NCI-H1436 (cell line): ENCODE data around the gene PRDM16.

Experiments
- DNase-seq: peaks from one replicate; lab custom pipeline; 2025; lab: John Stamatoyannopoulos, UW

Gene PRDM16

GRCh38 chr1:3053986-3054385, 15.0 kb upstream of the PRDM16 start:
- no peak for DNase-seq

DNA sequence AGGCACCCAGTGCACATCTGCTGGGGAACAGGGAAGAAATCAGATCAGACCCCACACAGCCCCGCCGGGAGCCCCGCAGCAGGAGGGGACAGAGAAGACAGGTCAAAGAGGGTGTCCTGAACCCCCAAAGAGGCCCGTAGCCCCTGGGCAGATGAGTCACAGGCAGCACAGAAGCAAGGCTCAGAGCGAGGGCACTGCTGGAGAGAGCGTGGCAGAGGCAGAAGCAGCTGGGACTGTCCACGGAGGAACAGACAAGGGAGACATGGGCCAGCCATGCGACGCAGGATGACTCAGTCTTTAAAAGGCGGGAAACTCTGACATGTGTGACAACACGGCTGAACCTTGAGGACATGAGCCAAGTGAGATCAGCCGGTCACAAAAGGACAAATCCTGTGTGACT, 14.5 kb upstream of the PRDM16 start:
- no peak for DNase-seq

DNA sequence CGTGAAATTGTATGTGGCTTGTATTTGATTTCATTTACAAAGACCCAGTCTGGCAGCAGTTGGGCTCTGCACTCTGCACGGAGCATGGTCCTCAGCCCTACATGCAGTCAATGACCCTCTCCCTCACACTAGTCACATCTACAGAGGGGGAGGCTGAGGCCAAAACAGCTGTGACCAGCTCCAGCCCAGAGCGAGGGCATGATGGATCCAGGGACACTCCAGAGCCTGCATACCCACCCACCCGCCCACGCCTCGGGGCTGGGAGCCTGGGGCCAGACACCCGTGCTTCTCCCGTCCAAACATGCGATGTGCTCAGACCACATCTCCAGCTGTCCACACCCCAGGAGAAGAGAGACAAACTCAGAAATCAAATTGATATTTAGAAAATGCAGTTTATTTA, 14.0 kb upstream of the PRDM16 start:
- DNase-seq = no peak

GRCh38 chr1:3056641-3057040, 12.4 kb upstream of the PRDM16 start:
- DNase-seq = no peak

GRCh38 chr1:3058263-3059030, 10.6 kb upstream of the PRDM16 start:
- DNase-seq = no peak

DNA sequence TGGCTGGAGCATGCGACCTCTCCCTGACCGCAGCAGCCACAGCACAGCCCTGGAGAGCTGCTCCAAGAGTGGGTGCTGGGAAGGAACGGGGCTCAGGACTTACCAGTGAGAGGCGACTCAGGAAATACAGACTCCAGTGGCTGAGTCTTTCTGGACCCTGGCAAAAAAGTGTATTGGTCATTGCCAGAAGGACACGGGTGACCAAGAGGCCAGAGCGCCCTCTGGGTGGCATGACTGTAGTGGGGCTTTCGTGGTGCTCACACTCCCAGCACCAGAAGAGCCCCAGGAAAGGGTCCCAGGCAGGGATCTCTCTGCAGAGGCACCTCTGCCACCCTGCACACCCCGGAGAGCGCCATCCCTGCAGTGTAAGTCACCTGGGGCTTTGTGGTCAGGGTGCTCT, 8.9 kb upstream of the PRDM16 start:
- no peak for DNase-seq

GRCh38 chr1:3060601-3061551, 8.1 kb upstream of the PRDM16 start:
- no peak for DNase-seq

DNA sequence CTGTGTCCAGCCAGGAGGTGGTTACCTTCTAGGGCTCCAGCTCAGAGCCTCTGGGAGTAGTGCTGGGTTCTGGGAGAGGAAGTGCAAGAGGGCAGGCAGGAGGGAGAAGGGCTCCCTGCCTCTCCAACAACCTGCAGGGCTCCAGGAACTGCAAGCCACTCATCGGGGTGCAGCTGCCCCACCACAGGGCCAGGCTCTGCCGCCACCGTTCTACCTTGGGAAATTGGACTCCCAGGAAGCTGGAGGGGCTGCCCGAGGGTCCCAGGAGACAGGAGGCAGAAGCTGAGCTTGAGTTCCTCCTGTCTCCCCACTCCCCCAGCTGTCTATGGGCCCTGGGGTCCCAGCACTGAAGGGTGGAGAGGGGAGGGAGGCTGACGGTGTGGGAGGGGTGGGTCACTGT, 7.4 kb upstream of the PRDM16 start:
- DNase-seq = no peak

DNA sequence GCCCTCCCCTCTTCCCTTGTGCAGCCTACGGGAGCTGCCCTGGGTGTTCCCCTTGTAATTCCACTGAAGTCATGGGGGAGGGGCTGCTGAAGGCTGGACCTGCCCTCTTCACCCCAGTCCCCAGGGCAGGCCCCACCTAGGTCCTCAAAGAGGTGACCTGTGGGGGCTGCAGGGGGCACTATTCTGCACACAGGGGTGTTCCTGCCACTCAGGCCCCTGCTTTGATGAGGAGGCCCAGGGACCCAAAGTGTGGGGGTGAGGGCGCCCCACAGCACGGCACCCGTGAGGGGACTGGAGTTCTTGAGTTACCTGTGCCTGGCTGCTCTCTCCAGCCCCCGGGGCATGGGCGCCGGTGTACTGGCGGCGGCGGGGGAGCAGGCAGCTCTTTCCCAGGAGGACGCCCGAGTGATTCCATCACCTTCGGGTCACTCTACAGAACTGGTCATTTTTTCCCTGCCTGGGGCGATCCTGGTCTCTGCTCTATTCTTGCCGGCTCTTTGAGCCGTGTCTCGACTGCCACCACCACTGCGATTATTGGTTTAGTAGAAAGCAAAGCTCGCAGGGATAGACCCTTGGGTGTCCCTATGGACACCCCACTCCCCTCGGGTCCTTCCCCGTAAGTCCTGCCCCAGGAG, 6.9 kb upstream of the PRDM16 start:
- DNase-seq = no peak

GRCh38 chr1:3062616-3063378, 6.2 kb upstream of the PRDM16 start:
- no peak for DNase-seq

GRCh38 chr1:3063379-3064295, 5.4 kb upstream of the PRDM16 start:
- no peak for DNase-seq

DNA sequence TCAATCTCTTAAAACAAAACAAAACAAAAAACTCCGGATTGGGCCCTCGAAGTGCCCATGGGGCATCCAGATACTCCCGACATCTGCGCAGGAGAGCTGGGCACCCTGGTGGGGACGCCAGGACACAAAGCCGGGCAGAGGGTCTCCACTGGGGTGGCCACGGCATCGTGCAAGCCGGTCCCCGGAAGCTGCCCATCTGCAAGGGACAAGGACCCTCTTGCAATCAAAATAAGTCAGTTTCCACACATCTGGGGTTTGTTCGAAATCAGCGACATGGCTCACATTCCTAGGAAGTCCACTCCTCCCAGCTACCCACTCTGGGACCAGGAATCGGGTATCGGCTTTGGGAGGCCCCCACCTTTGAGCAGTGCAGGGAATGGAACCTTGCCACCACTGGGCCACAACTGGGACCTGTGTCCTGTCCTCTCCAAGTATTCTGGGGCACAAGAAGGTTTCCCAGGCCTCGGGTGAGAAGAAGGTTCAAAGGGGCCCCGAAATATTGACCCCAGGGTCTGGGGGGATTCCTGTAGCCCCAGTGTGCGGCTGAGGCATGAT, 4.6 kb upstream of the PRDM16 start:
- no peak for DNase-seq

GRCh38 chr1:3064901-3065300, 4.1 kb upstream of the PRDM16 start:
- no peak for DNase-seq

GRCh38 chr1:3065396-3065795, 3.6 kb upstream of the PRDM16 start:
- no peak for DNase-seq

DNA sequence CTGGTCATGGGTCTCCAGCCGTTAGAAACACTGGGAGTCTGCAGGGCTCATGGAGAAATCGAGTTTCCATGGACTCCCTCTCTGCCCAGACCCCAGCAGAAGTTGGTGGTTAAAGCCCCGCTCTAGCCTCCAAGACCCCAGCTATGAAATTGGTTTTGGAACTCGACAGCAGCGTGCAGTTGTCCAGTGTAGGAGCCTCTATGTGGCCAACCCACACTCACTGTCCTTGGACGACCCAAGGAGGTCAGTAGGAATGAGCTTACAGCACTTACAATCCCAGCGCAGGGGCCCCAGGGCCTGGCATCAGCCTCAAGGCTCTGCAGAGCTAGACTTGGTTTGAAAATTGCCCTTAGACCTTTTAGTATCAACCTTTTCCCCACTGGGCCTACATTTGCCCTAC, 3.2 kb upstream of the PRDM16 start:
- DNase-seq = no peak

DNA sequence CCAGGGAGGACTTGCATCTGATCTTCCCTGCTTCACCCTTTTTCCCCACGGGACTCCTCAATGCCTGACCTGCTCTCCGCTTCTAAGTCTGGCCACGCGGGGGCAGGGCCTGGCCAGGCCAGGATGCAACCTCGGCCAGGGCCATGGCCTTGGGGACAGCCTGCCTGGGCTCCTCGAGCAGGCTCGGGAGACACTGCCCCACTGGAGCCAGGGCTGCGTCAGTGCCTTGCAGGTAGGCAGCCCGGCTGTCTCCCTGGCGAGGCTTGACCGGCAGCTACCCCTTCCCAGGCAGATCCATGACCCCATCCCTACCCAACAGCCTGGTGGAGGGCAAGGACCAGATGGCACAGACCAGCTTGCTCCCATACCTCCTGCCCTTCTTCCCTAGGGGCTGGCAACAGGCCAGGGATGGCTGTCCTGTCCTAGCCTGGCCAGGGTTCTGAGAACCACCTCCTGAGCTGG, 2.7 kb upstream of the PRDM16 start:
- no peak for DNase-seq

- DNase-seq = no peak
Observed at GRCh38 chr1:3066826-3067225, 2.2 kb upstream of the PRDM16 start.

GRCh38 chr1:3067301-3067670, 1.7 kb upstream of the PRDM16 start:
- DNase-seq = no peak

- DNase-seq = no peak
Observed at GRCh38 chr1:3067671-3068563, 1.1 kb upstream of the PRDM16 start.
